PFSK-1 (cell line): Measurements from ENCODE around the gene TULP4.

Experiments used
- FOXP2 ChIP-seq: optimal IDR thresholded peaks from 2 replicates; pipeline ENCODE3; 2011; ENCODE audit warnings: borderline replicate concordance, control low read depth, inconsistent platforms; ENCODE audit not compliant: insufficient read depth; ENCODE audit errors: extremely low read length, extremely low read depth
- POLR2AphosphoS5 ChIP-seq: IDR thresholded peaks from 2 replicates; pipeline ENCODE4 v1.6.1; 2012; ENCODE audit warnings: low read depth, mild to moderate bottlenecking, control low read depth, low read length, moderate library complexity
- REST ChIP-seq, 2 experiments: IDR thresholded peaks; 2 replicates each; pipeline versions ENCODE4 v1.6.1 to v1.8.0; 2011 to 2012; ENCODE audit warnings: low read depth in 2 of 2, low read length in 2 of 2, control low read depth in 1 of 2, inconsistent platforms in 1 of 2, mild to moderate bottlenecking in 1 of 2, moderate library complexity in 1 of 2; ENCODE audit not compliant: insufficient read depth in 1 of 2
- SIN3A ChIP-seq: IDR thresholded peaks from 2 replicates; pipeline ENCODE4 v1.6.1; 2012; ENCODE audit warnings: mild to moderate bottlenecking, low read length, moderate library complexity, borderline replicate concordance; ENCODE audit not compliant: insufficient read depth
- TAF1 ChIP-seq: IDR thresholded peaks from 2 replicates; pipeline ENCODE4 v1.6.1; 2012; ENCODE audit warnings: low read length, control low read depth, borderline replicate concordance; ENCODE audit not compliant: insufficient read depth

GRCh38 chr6:158402184-158402583, 89.9 kb downstream of the TULP4 start:
- TF ChIP-seq REST (IDR thresholded peaks at IDR 0.05; ENCODE audit: insufficient read depth in 1 of 2, low read depth in 2 of 2, low read length in 2 of 2): no peak
- TF ChIP-seq POLR2AphosphoS5: no peak
- no peak for TF ChIP-seq TAF1
- no peak for TF ChIP-seq SIN3A
- TF ChIP-seq FOXP2: no peak
